Cardiac fibroblast (primary cell): Measurements from ENCODE around the gene UBAC1.

Source experiments
- DNase-seq, 2 donors: peaks; one replicate each; pipeline versions ENCODE4 v3.0.0 to v3.0.0-alpha.2; 2010; ENCODE audit warnings: low read depth in 2 of 2
- H3K4me3 ChIP-seq, 2 donors: replicated peaks in 1 of 2; 1 replicate in 1 of 2; 2 replicates in 1 of 2; pipeline ENCODE4 v1.5.1; 2011; ENCODE audit warnings: low read depth in 2 of 2, low read length in 2 of 2, mild to moderate bottlenecking in 2 of 2, moderate library complexity in 1 of 2
- CTCF ChIP-seq: IDR thresholded peaks from one replicate; pipeline ENCODE4 v1.5.1; 2011; ENCODE audit warnings: low read depth, mild to moderate bottlenecking, low read length, inconsistent platforms

UBAC1 gene

GRCh38 chr9:135961811-135962695, 880 bp upstream of the UBAC1 start:
- no peak for DNase-seq
- no peak overlapping the region for H3K4me3 ChIP-seq
- no peak for TF ChIP-seq CTCF

GRCh38 chr9:135960411-135961276, 529 bp downstream of the UBAC1 start:
- peak; percentile 16 to 17 for DNase-seq
- no peak for TF ChIP-seq CTCF
- peak overlapping the region; percentile 79 to 82 for H3K4me3 ChIP-seq

- TF ChIP-seq CTCF, result no peak
- DNase-seq, result peak in 1 of 2 donors; percentile 15
- H3K4me3 ChIP-seq, result peak overlapping the region; percentile 79 to 82
Measured at GRCh38 chr9:135959814-135960213, 1.4 kb downstream of the UBAC1 start.

- TF ChIP-seq CTCF, result no peak
- H3K4me3 ChIP-seq, result no peak overlapping the region
- DNase-seq, result no peak
Measured at GRCh38 chr9:135958485-135958884, 2.7 kb downstream of the UBAC1 start.

- no peak overlapping the region for H3K4me3 ChIP-seq
- DNase-seq, result no peak
- TF ChIP-seq CTCF, result no peak
Measured at GRCh38 chr9:135957431-135957830, 3.7 kb downstream of the UBAC1 start.

GRCh38 chr9:135956802-135957174, 4.4 kb downstream of the UBAC1 start:
- no peak for TF ChIP-seq CTCF
- no peak overlapping the region for H3K4me3 ChIP-seq
- DNase-seq, result no peak
